ENCODE data around the gene TMEM87A.
"Not testable (repeated sequence)": the region's sequence is repeated elsewhere in the genome, so short reads cannot be mapped to it uniquely, and the experiment has no call there.

Gene TMEM87A, protein sequence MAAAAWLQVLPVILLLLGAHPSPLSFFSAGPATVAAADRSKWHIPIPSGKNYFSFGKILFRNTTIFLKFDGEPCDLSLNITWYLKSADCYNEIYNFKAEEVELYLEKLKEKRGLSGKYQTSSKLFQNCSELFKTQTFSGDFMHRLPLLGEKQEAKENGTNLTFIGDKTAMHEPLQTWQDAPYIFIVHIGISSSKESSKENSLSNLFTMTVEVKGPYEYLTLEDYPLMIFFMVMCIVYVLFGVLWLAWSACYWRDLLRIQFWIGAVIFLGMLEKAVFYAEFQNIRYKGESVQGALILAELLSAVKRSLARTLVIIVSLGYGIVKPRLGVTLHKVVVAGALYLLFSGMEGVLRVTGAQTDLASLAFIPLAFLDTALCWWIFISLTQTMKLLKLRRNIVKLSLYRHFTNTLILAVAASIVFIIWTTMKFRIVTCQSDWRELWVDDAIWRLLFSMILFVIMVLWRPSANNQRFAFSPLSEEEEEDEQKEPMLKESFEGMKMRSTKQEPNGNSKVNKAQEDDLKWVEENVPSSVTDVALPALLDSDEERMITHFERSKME

DNA sequence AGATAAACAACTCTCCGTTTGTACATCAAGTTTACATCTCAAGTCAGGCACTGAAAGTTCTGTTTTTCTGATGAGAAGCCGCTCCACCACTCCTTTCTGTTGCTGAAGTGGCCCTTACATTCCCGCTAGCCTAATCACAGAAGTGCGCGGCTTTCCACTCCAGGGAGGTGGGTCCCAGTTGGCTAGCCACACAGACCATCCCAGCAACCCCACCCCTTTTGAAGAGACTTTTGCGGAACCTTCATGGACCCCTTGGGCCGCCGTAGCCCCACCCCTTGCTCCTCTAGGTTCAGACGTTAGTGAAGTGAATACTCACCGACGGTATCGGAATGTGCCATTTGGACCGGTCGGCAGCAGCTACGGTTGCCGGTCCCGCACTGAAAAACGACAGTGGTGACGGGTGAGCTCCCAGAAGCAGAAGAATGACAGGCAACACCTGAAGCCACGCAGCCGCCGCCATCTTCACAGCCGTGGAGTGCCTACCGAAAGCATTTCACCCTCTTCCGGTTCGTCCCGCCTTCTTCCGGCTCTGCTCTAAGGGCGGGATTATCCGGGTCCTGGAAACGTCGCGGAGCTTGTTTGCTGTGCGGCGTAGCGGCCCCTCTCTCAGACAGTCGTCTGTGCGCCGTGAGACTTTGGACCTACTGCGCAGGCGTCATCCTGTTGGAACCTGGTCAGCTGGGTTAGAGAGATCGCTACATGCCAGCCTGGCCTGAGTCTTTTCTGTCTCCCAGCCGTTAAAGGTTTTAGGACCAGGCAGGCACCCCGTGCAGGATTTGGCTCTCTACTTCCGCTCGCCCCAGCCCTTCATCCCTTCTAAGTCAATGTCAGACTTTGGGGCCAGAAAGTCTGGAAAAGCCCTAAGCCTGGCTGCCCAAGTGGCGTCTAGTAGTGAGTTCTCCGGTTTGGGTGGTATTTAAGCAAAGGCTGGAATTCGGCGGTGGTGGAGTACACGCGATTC, at the start of gene TMEM87A, which contains the start of gene GANC:
TMEM87A (minus strand) TSS at position 495 of the 961 bp plus-strand sequence; CDS start at position 460, 35 bp downstream.
GANC (plus strand) TSS at position 263 of the 961 bp plus-strand sequence. CDS start 1,281 bp downstream, outside the sequence.
- peak; percentile 91 for DNase-seq

DNA sequence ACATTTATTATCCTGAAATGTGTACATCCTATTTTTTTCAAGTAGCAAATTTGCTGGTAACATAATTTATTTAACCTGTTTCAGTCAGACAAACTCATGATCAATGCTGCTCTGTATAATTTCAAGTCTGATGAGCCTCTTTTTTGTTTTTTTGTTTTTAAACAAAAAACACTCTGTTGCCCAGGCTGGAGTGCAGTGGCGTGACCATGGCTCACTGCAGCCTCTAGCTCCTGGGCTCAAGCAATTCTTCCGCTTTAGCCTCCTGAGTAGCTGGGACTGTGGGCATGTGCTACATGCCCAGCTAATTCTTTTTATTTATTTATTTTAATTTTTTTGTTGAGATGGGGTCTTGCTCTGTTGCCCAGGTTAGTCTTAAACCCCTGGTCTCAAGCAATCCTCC, 46.0 kb upstream of the TMEM87A start:
- DNase-seq, result no peak

GRCh38 chr15:42316282-42316805, 43.1 kb upstream of the TMEM87A start:
- not testable (repeated sequence) for DNase-seq

DNA sequence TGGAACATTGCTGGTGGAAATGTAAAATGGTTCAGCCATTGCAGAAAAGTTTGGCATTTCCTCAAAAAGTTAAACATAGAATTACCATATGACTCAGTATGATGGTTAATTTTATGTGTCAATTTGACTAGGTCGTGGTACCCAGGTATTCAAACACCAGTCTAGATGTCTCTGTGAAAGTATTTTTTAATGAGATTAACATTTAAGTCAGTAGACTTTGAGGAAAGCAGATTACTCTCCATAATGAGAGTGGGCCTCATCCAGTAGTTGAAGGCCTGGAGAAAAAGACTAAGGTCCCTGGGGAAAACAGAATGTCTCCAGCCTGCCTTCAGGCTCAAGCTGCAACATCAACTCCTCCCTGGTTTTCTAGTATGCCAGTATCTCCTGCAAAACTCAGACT, 42.3 kb upstream of the TMEM87A start:
- DNase-seq, result no peak

- no peak for DNase-seq
These were observed 41.6 kb upstream of the TMEM87A start for GRCh38 chr15:42314818-42315217.

DNA sequence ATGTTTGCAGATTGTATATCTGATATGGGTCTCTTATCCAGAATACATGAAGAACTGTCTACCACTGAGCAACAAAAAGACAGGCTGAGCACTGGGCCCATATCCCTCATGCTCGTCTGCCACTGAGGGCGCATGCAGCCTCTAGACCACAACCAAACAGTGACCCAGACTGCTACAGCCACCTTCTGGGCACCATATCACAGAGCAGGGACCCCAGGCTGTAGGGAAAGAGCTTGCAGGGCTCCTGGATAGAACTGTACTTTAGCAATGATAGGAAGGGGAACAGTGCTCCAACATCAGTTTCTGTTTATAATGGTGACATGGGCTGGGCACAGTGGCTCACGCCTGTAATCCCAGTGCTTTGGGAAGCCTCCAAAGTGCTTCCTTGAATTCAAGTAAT, 40.2 kb upstream of the TMEM87A start:
- DNase-seq, result no peak

- DNase-seq, result no peak
These were observed 33.4 kb upstream of the TMEM87A start for GRCh38 chr15:42306681-42307080.

- not testable (repeated sequence) for DNase-seq
These were observed 27.8 kb upstream of the TMEM87A start for GRCh38 chr15:42301004-42301403.

GRCh38 chr15:42289166-42289565, 15.9 kb upstream of the TMEM87A start:
- no peak for DNase-seq

GRCh38 chr15:42287931-42288330, 14.7 kb upstream of the TMEM87A start:
- DNase-seq, result no peak

DNA sequence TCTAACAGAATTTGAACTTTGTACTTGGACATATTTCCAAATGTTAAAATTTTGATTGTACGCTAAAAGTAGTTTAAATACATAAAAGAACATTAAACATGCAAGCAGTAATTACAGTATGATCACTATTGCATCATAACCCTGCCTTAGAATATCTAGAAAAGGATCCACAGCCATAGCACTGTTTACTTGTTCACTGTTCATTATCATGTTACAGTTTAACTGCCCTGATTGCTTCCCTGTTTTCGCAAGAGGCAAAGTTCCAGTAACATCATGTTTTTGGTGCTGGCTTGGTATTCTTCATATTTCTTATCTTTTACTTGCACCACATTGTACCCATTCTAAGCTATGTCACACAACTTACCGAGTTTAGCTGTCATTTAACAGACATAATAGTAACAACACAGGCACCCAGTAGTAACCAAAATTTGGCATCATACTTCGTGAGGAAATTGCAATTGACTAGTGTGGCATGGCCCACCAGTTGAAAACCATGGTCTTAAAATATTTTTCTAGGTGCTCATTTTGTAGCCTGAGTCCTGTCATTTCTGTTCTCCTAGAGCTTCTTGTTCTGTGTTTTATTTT, 13.3 kb upstream of the TMEM87A start:
- no peak for DNase-seq

GRCh38 chr15:42285034-42285433, 11.8 kb upstream of the TMEM87A start:
- no peak for DNase-seq

- no peak for DNase-seq
These were observed 11.3 kb upstream of the TMEM87A start for GRCh38 chr15:42284551-42284950.

DNA sequence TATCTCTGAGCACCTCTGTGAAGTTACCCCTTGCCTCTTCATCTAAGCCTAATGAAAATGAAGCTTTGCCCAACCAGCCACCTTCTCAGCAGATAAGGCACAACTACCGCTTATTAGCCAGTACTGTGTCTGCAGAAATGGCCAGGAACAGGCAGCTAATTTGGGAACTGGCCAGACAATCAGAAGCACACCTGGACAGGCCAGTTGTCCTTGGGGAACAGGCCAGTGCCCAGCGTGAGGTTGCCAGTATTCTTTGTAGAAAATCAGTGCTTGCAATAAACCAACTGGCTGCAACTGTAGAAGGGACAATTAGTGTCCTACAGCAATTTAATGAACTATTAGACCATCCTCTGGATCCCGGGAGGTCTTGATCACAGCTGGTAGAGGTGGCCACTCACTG, 10.4 kb upstream of the TMEM87A start:
- DNase-seq, result no peak

- DNase-seq, result no peak
These were observed 9.7 kb upstream of the TMEM87A start for GRCh38 chr15:42282926-42283325.

- no peak for DNase-seq
These were observed 9.1 kb upstream of the TMEM87A start for GRCh38 chr15:42282344-42282743.

GRCh38 chr15:42279234-42279723, 6.0 kb upstream of the TMEM87A start:
- no peak for DNase-seq

DNA sequence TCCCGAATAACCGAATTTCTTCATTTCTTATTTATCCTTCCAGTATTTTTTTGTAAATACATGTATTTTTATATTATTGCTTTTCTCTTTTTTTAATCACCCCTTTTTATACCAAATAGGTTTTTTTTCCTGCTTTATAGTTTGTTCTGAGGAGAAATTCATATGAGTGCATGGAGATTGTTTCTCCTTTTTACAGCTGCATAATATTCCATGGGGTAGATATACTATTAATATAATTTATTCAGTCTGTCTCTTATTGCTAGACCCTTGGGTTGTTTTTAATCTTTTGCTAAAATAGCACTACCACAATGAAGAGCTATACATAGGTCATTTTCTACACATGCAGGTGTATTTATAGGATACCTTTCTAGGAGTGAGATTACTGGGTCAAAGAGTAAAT, 3.5 kb upstream of the TMEM87A start:
- no peak for DNase-seq

DNA sequence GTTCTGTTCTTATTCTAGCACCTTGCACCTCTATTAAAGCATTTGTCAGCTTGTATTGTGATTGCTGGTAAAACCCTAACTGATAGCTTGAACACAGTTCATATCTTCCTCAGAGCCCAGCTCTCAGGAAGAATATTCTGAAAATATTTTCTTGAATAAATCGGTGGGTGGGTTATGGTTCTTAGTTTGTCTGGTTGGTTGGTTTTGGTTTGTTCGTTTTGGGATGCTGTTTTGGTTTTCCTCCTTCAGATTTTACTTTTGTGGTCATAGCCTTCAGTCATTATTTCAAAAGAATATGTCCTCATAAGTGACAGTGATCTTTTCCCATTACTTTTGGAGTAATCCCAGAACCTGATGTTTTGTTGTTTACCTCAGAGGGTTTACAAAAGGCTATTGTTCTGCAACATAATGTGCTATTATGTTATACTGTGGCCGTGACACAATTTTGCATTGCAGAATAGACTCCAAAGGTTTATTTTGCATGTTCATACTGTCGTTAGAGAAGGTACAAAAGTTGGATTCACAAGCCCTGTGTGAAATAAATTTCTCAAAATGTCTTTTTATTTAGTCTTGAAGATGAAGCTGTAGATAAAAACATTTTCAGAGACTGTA, 2.7 kb upstream of the TMEM87A start:
- no peak for DNase-seq

GRCh38 chr15:42274702-42274989, 1.4 kb upstream of the TMEM87A start:
- DNase-seq, result no peak

- peak; percentile 66 for DNase-seq
These were observed 868 bp upstream of the TMEM87A start for GRCh38 chr15:42273900-42274701.

Data from activated T-cell treated with anti-CD3 and anti-CD28 coated beads, Interleukin-2, amount 50 U/mL, for 1 hour (primary cell).